Activated CD8-positive, alpha-beta memory T cell treated with anti-CD3 and anti-CD28 coated beads, Interleukin-2, amount 10 ng/mL, durations not matched to agents 7 days and 5 days (primary cell): ENCODE results near the gene ASTL. TPM values are rescaled to one million over a fixed set of nuclear protein-coding genes. Genes with fewer than 3 reads are reported as not detected.
A peak's percentile ranks its signal among the peaks of the same experiment; 100 is the strongest.

Experiments used
- ATAC-seq: fragments of 150-1000 bp; cut with Tn5 transposase; one replicate; pipeline ENCODE4 v1.10.0; 2021; ENCODE audit warnings: moderate library complexity
- CTCF ChIA-PET: fragments of 350-600 bp; sonication (Branson Sonifier 250); formaldehyde crosslinking; loops from one replicate; lab custom pipeline; 2021; ENCODE audit warnings: antibody characterized with exemption; lab: Charles Lee
- DNase-seq: peaks from one replicate; pipeline ENCODE4 v3.0.0-alpha.2; 2020
- H3K27ac Mint-ChIP-seq: one replicate; pipeline ENCODE4 v1.8.0; 2021; ENCODE audit warnings: mild to moderate bottlenecking, mixed read lengths
- H3K27me3 Mint-ChIP-seq: one replicate; pipeline ENCODE4 v1.8.0; 2021; ENCODE audit warnings: mixed read lengths
- H3K36me3 Mint-ChIP-seq: one replicate; pipeline ENCODE4 v1.8.0; 2021; ENCODE audit warnings: mild to moderate bottlenecking, mixed read lengths
- H3K4me1 Mint-ChIP-seq: one replicate; pipeline ENCODE4 v1.8.0; 2021; ENCODE audit warnings: mixed read lengths
- H3K4me3 Mint-ChIP-seq: one replicate; pipeline ENCODE4 v1.8.0; 2021; ENCODE audit warnings: mild to moderate bottlenecking, moderate library complexity, mixed read lengths
- H3K9me3 Mint-ChIP-seq: one replicate; pipeline ENCODE4 v1.8.0; 2022; ENCODE audit warnings: low read depth, mixed read lengths
- total RNA-seq, 2 experiments: library from RNA; stranded (reverse); gene quantifications; one replicate each; pipeline ENCODE4 v1.2.3, GENCODE V29; 2021

Gene ASTL
- total RNA-seq, 2 experiments from 2014 or later = 1.9 to 6.4 TPM

- DNase-seq (peak; percentile 97), ATAC-seq (peak; percentile 69)
- peaks cover 9% of the 10 kb centered on the region for H3K36me3 Mint-ChIP-seq
- peaks cover 68% of the 10 kb centered on the region for H3K4me1 Mint-ChIP-seq
- H3K27ac Mint-ChIP-seq = peak overlapping the region; percentile 85
- peak overlapping the region; percentile 36 for H3K4me3 Mint-ChIP-seq
- no peaks in the 10 kb centered on the region for H3K27me3 Mint-ChIP-seq
- no peaks in the 10 kb centered on the region for H3K9me3 Mint-ChIP-seq
- CTCF ChIA-PET = interaction anchor here (1.2 to 20.2 kb wide), 6 partner anchors 10 to 156 kb away, joined by 3 to 675 read pairs (median 12); partner anchors contain the start of gene ASTL
These were observed 10.3 kb upstream of the ASTL start for GRCh38 chr2:96148410-96149217.

- Mint-ChIP-seq H3K27me3 (no peaks in the 10 kb centered on the region), H3K9me3 (no peaks in the 10 kb centered on the region), H3K4me1 (peaks cover 70% of the 10 kb centered on the region), H3K4me3 (no peak overlapping the region), H3K27ac (peak overlapping the region; percentile 91), H3K36me3 (peaks cover 13% of the 10 kb centered on the region)
- CTCF ChIA-PET = interaction anchor here (0.9 to 20.2 kb wide), 7 partner anchors 9 to 155 kb away, joined by 3 to 675 read pairs (median 9); partner anchors contain the start of gene ASTL
- no peak for ATAC-seq
- DNase-seq = peak; percentile 43
These were observed 9.4 kb upstream of the ASTL start for GRCh38 chr2:96147593-96148201.

- DNase-seq (no peak), ATAC-seq (no peak)
- peak overlapping the region; percentile 54 for H3K4me3 Mint-ChIP-seq
- no peaks in the 10 kb centered on the region for H3K27me3 Mint-ChIP-seq
- H3K4me1 Mint-ChIP-seq = peaks cover 75% of the 10 kb centered on the region
- H3K27ac Mint-ChIP-seq = peak overlapping the region; percentile 91
- no peaks in the 10 kb centered on the region for H3K9me3 Mint-ChIP-seq
- peaks cover 17% of the 10 kb centered on the region for H3K36me3 Mint-ChIP-seq
- CTCF ChIA-PET = interaction anchor here (0.9 to 20.2 kb wide), 7 partner anchors 9 to 154 kb away, joined by 3 to 675 read pairs (median 9); partner anchors contain the start of gene ASTL
These were observed 8.7 kb upstream of the ASTL start for GRCh38 chr2:96146881-96147592.

GRCh38 chr2:96146153-96146880 lies 8.0 kb upstream of the ASTL start:
- Mint-ChIP-seq H3K27me3 (no peaks in the 10 kb centered on the region), H3K27ac (peak overlapping the region; percentile 91), H3K9me3 (no peaks in the 10 kb centered on the region), H3K4me3 (peak overlapping the region; percentile 70), H3K4me1 (peaks cover 71% of the 10 kb centered on the region), H3K36me3 (peaks cover 18% of the 10 kb centered on the region)
- CTCF ChIA-PET = interaction anchor here (0.9 to 20.2 kb wide), 6 partner anchors 8 to 154 kb away, joined by 3 to 675 read pairs (median 12); partner anchors contain the start of genes ADRA2B and ASTL
- peak; percentile 5 for ATAC-seq
- DNase-seq = peak; percentile 89

- no peaks in the 10 kb centered on the region for H3K27me3 Mint-ChIP-seq
- H3K4me3 Mint-ChIP-seq = peak overlapping the region; percentile 70
- H3K36me3 Mint-ChIP-seq = peaks cover 18% of the 10 kb centered on the region
- H3K9me3 Mint-ChIP-seq = no peaks in the 10 kb centered on the region
- peaks cover 69% of the 10 kb centered on the region for H3K4me1 Mint-ChIP-seq
- no peak for ATAC-seq
- CTCF ChIA-PET = interaction anchor here (2.2 to 20.2 kb wide), 3 partner anchors 20 to 153 kb away, joined by 7 to 675 read pairs (median 17); partner anchors contain the start of gene ADRA2B
- H3K27ac Mint-ChIP-seq = peak overlapping the region; percentile 91
- no peak for DNase-seq
These were observed 7.5 kb upstream of the ASTL start for GRCh38 chr2:96145848-96146152.

GRCh38 chr2:96145036-96145847 lies 6.9 kb upstream of the ASTL start, which contains the start of gene DUSP2:
TSS of gene DUSP2 (minus strand) at chr2:96145440. CDS start at chr2:96145354, 86 bp downstream.
- Mint-ChIP-seq H3K4me1 (peaks cover 65% of the 10 kb centered on the region), H3K27me3 (no peaks in the 10 kb centered on the region), H3K27ac (peak within 1 kb of the TSS; percentile 91), H3K9me3 (no peaks in the 10 kb centered on the region), H3K36me3 (peaks cover 18% of the 10 kb centered on the region), H3K4me3 (peak within 1 kb of the TSS; percentile 84)
- ATAC-seq = peak; percentile 73
- DNase-seq = peak; percentile 94
- CTCF ChIA-PET = interaction anchor here (1.3 to 20.2 kb wide), 4 partner anchors 21 to 153 kb away, joined by 3 to 675 read pairs (median 12); partner anchors contain the start of gene ADRA2B

- peak overlapping the region; percentile 88 for H3K27ac Mint-ChIP-seq
- H3K4me3 Mint-ChIP-seq = peak overlapping the region; percentile 84
- H3K4me1 Mint-ChIP-seq = peaks cover 65% of the 10 kb centered on the region
- CTCF ChIA-PET = interaction anchor here (1.2 to 20.2 kb wide), 5 partner anchors 21 to 152 kb away, joined by 3 to 675 read pairs (median 7); partner anchors contain the start of gene ADRA2B
- H3K36me3 Mint-ChIP-seq = peaks cover 18% of the 10 kb centered on the region
- ATAC-seq (peak; percentile 5), DNase-seq (peak; percentile 63)
- no peaks in the 10 kb centered on the region for H3K27me3 Mint-ChIP-seq
- no peaks in the 10 kb centered on the region for H3K9me3 Mint-ChIP-seq
These were observed 6.3 kb upstream of the ASTL start for GRCh38 chr2:96144481-96145035.

- CTCF ChIA-PET = interaction anchor here (1.2 to 20.2 kb wide), 8 partner anchors 13 to 151 kb away, joined by 3 to 675 read pairs (median 8); partner anchors contain the start of gene ADRA2B
- Mint-ChIP-seq H3K4me1 (peaks cover 61% of the 10 kb centered on the region), H3K9me3 (no peaks in the 10 kb centered on the region), H3K36me3 (peaks cover 18% of the 10 kb centered on the region), H3K27ac (peak overlapping the region; percentile 88), H3K4me3 (peak overlapping the region; percentile 84), H3K27me3 (no peaks in the 10 kb centered on the region)
- DNase-seq (peak; percentile 67), ATAC-seq (no peak)
These were observed 5.7 kb upstream of the ASTL start for GRCh38 chr2:96143848-96144480.

- Mint-ChIP-seq H3K36me3 (peaks cover 18% of the 10 kb centered on the region), H3K9me3 (no peaks in the 10 kb centered on the region), H3K4me3 (peak overlapping the region; percentile 84), H3K27me3 (no peaks in the 10 kb centered on the region), H3K27ac (peak overlapping the region; percentile 70), H3K4me1 (peaks cover 55% of the 10 kb centered on the region)
- DNase-seq (no peak), ATAC-seq (no peak)
- CTCF ChIA-PET = interaction anchor here (1.2 to 20.2 kb wide), 8 partner anchors 12 to 151 kb away, joined by 3 to 675 read pairs (median 8); partner anchors contain the start of gene ADRA2B
These were observed 5.0 kb upstream of the ASTL start for GRCh38 chr2:96143231-96143847.

- Mint-ChIP-seq H3K27ac (peak overlapping the region; percentile 56), H3K36me3 (peaks cover 18% of the 10 kb centered on the region), H3K4me1 (peaks cover 48% of the 10 kb centered on the region), H3K9me3 (no peaks in the 10 kb centered on the region), H3K4me3 (peak overlapping the region; percentile 84), H3K27me3 (no peaks in the 10 kb centered on the region)
- DNase-seq (peak; percentile 75), ATAC-seq (no peak)
- CTCF ChIA-PET = interaction anchor here (1.0 to 20.2 kb wide), 8 partner anchors 11 to 150 kb away, joined by 4 to 675 read pairs (median 8); partner anchors contain the start of gene ADRA2B
These were observed 4.2 kb upstream of the ASTL start for GRCh38 chr2:96142217-96143113.
